Endodermal cell (in vitro differentiated cells): Measurements from ENCODE around the gene TBC1D8. TPM values are rescaled to one million over a fixed set of nuclear protein-coding genes. Genes with fewer than 3 reads are reported as not detected.
A peak's percentile ranks its signal among the peaks of the same experiment; 100 is the strongest.

Source experiments
- DNase-seq: peaks from one replicate; pipeline ENCODE4 v3.0.0-alpha.2; 2017
- H3K27ac ChIP-seq: 2 replicates; pipeline ENCODE4 v1.5.1; 2013; ENCODE audit warnings: mild to moderate bottlenecking, low read depth, low read length, moderate library complexity
- H3K27me3 ChIP-seq: 2 replicates; pipeline ENCODE4 v1.6.1; 2013; ENCODE audit warnings: mild to moderate bottlenecking, low read length, moderate library complexity; ENCODE audit not compliant: insufficient read depth, control insufficient read depth, poor library complexity, severe bottlenecking
- H3K36me3 ChIP-seq: 2 replicates; pipeline ENCODE4 v1.7.0; 2013; ENCODE audit warnings: mild to moderate bottlenecking, low read length, moderate library complexity; ENCODE audit not compliant: control insufficient read depth, insufficient read depth
- H3K4me1 ChIP-seq: one replicate; pipeline ENCODE4 v1.7.0; 2013; ENCODE audit warnings: low read length; ENCODE audit not compliant: control insufficient read depth, insufficient read depth
- H3K4me3 ChIP-seq: 2 replicates; pipeline ENCODE4 v1.5.1; 2013; ENCODE audit warnings: mild to moderate bottlenecking, low read length, moderate library complexity
- H3K9ac ChIP-seq: 2 replicates; pipeline ENCODE4 v1.6.1; 2013; ENCODE audit warnings: mild to moderate bottlenecking, low read length, moderate library complexity; ENCODE audit not compliant: poor library complexity, severe bottlenecking; ENCODE audit errors: extremely low read depth
- H3K9me3 ChIP-seq: 2 replicates; pipeline ENCODE4 v1.6.1; 2013; ENCODE audit warnings: mild to moderate bottlenecking, low read length, moderate library complexity; ENCODE audit not compliant: control insufficient read depth
- H3K27ac Mint-ChIP-seq: 2 replicates; pipeline ENCODE4 v1.8.0; 2020; ENCODE audit warnings: mixed read lengths
- H3K27me3 Mint-ChIP-seq: 2 replicates; pipeline ENCODE4 v1.8.0; 2021; ENCODE audit warnings: mild to moderate bottlenecking, mixed read lengths; ENCODE audit not compliant: insufficient read depth
- H3K36me3 Mint-ChIP-seq: 2 replicates; pipeline ENCODE4 v1.8.0; 2020; ENCODE audit warnings: low read depth, mixed read lengths
- H3K4me1 Mint-ChIP-seq: 2 replicates; pipeline ENCODE4 v1.8.0; 2020; ENCODE audit warnings: mixed read lengths
- H3K4me3 Mint-ChIP-seq: 2 replicates; pipeline ENCODE4 v1.8.0; 2020; ENCODE audit warnings: mild to moderate bottlenecking, moderate library complexity, mixed read lengths
- H3K9me3 Mint-ChIP-seq: 2 replicates; pipeline ENCODE4 v1.8.0; 2020; ENCODE audit warnings: mild to moderate bottlenecking, mixed read lengths
- CTCF ChIP-seq: fragments of 200-600 bp; sonication (generic); conservative IDR thresholded peaks from 2 replicates; pipeline ENCODE4 v1.5.0; 2021; ENCODE audit warnings: antibody characterized with exemption, mild to moderate bottlenecking
- WGBS, 2 experiments: methylation state at CpG; one replicate each; pipeline versions ENCODE4 v1.1.5 to v1.1.7; 2013; ENCODE audit warnings: missing lambda C conversion rate in 2 of 2, mixed read lengths in 1 of 2; ENCODE audit not compliant: insufficient coverage in 1 of 2, insufficient read length in 1 of 2; 5-methylcytosine and 5-hydroxymethylcytosine counted together
- total RNA-seq, 2 donors: library from RNA; stranded (reverse); fragmentation: NEBNext Ultra II Directional in 1 of 2; extraction: Animal tissue kit (Norgen Biotek cat#: 25700) in 1 of 2; gene quantifications; 2 replicates in 1 of 2; 3 replicates in 1 of 2; pipeline ENCODE4 v1.2.1, GENCODE V29; 2021

Gene TBC1D8
- total RNA-seq, 2 donors from 2014 or later = 14.4 to 14.5 TPM

- TF ChIP-seq CTCF = no peak
- no peak for DNase-seq
- H3K4me3 ChIP-seq = no peak overlapping the region
- no peaks in the 10 kb centered on the region for H3K36me3 ChIP-seq
- H3K27me3 ChIP-seq = no peaks in the 10 kb centered on the region
- H3K27ac Mint-ChIP-seq = no peak overlapping the region
- H3K9me3 ChIP-seq = no peaks in the 10 kb centered on the region
- no peak overlapping the region for H3K9ac ChIP-seq
- no peaks in the 10 kb centered on the region for H3K4me1 ChIP-seq
- no peaks in the 10 kb centered on the region for H3K9me3 Mint-ChIP-seq
- WGBS, 2 experiments = 87 to 89% methylated on average over 3 of the region's 3 CpGs
- H3K4me1 Mint-ChIP-seq = no peaks in the 10 kb centered on the region
- H3K27me3 Mint-ChIP-seq = peaks cover 1% of the 10 kb centered on the region
- no peak overlapping the region for H3K4me3 Mint-ChIP-seq
- no peak overlapping the region for H3K27ac ChIP-seq
- H3K36me3 Mint-ChIP-seq = no peaks in the 10 kb centered on the region
Observed at GRCh38 chr2:100987536-100987935, 163.6 kb downstream of the TBC1D8 start.

- Mint-ChIP-seq H3K27me3 (peaks cover 1% of the 10 kb centered on the region), H3K4me3 (no peak overlapping the region), H3K4me1 (no peaks in the 10 kb centered on the region), H3K27ac (no peak overlapping the region), H3K36me3 (no peaks in the 10 kb centered on the region), H3K9me3 (no peaks in the 10 kb centered on the region)
- H3K4me1 ChIP-seq = no peaks in the 10 kb centered on the region
- DNase-seq = no peak
- no peak overlapping the region for H3K27ac ChIP-seq
- no peak overlapping the region for H3K9ac ChIP-seq
- H3K36me3 ChIP-seq = no peaks in the 10 kb centered on the region
- no peak overlapping the region for H3K4me3 ChIP-seq
- H3K27me3 ChIP-seq = no peaks in the 10 kb centered on the region
- WGBS, 2 experiments = 89 to 95% methylated on average over 8 to 11 of the region's 11 CpGs
- H3K9me3 ChIP-seq = no peaks in the 10 kb centered on the region
- TF ChIP-seq CTCF = no peak
Observed at GRCh38 chr2:100986157-100986556, 165.0 kb downstream of the TBC1D8 start.

GRCh38 chr2:100984892-100985307 is 166.3 kb downstream of the TBC1D8 start:
- Mint-ChIP-seq H3K4me1 (peaks cover 1% of the 10 kb centered on the region), H3K9me3 (no peaks in the 10 kb centered on the region), H3K27me3 (peaks cover 1% of the 10 kb centered on the region), H3K4me3 (no peak overlapping the region), H3K36me3 (no peaks in the 10 kb centered on the region), H3K27ac (no peak overlapping the region)
- no peaks in the 10 kb centered on the region for H3K4me1 ChIP-seq
- peak; percentile 90 for DNase-seq
- no peak overlapping the region for H3K27ac ChIP-seq
- H3K4me3 ChIP-seq = no peak overlapping the region
- H3K36me3 ChIP-seq = no peaks in the 10 kb centered on the region
- H3K9me3 ChIP-seq = no peaks in the 10 kb centered on the region
- no peaks in the 10 kb centered on the region for H3K27me3 ChIP-seq
- no peak overlapping the region for H3K9ac ChIP-seq
- TF ChIP-seq CTCF = peak; percentile 96
- 29 to 31% methylated on average over 7 of the region's 7 CpGs for WGBS, 2 experiments
